Coronary artery (tissue), 2 donors: ENCODE measurements around the gene FER.
A peak's percentile ranks its signal among the peaks of the same experiment; 100 is the strongest.
"Not testable (repeated sequence)": the region's sequence is repeated elsewhere in the genome, so short reads cannot be mapped to it uniquely, and the experiment has no call there.

Experiments
- DNase-seq: peaks from one replicate; pipeline ENCODE4 v3.0.0-alpha.2; 2017; ENCODE audit warnings: low spot score
- H3K27ac ChIP-seq, 2 donors: fragments of 200-600 bp; sonication (generic); one replicate each; pipeline ENCODE4 v1.5.1; 2016 to 2019
- H3K4me3 ChIP-seq: fragments of 200-600 bp; sonication (generic); 2 replicates; pipeline ENCODE4 v1.5.1; 2016; ENCODE audit warnings: mild to moderate bottlenecking, moderate library complexity
- CTCF ChIP-seq: fragments of 200-600 bp; sonication (generic); IDR thresholded peaks from one replicate; pipeline ENCODE4 v1.5.1; 2019; ENCODE audit warnings: antibody characterized with exemption

Gene FER

GRCh38 chr5:108786806-108787483, 39.2 kb downstream of the FER start:
- no peak for TF ChIP-seq CTCF
- H3K4me3 ChIP-seq = no peak overlapping the region
- no peak for DNase-seq
- H3K27ac ChIP-seq = no peak overlapping the region

DNA sequence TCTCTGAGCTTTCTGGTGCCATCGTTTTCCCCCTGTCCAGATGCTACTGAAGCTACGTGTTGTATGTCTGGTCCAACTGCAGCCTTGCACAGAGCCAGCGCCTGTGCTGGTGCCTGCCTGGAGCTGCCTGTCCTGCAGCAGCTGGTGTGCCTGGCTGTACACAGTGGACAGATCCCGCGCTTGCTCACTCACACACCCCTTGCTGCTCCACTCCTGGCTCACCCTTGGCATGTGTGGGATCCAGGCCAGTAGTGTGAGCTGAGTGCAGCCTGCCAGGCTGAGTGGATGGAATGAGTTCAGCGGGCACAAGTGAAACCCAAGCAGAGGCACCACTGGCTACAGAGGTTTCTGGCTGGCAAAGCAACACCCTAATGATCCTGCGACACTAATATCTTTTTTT, 40.4 kb downstream of the FER start:
- no peak for TF ChIP-seq CTCF
- Histone ChIP-seq H3K4me3 (no peak overlapping the region), H3K27ac (no peak overlapping the region)
- DNase-seq = peak; percentile 83

GRCh38 chr5:108793207-108793606, 45.5 kb downstream of the FER start:
- DNase-seq = no peak
- TF ChIP-seq CTCF = no peak
- H3K27ac ChIP-seq = no peak overlapping the region
- no peak overlapping the region for H3K4me3 ChIP-seq

DNA sequence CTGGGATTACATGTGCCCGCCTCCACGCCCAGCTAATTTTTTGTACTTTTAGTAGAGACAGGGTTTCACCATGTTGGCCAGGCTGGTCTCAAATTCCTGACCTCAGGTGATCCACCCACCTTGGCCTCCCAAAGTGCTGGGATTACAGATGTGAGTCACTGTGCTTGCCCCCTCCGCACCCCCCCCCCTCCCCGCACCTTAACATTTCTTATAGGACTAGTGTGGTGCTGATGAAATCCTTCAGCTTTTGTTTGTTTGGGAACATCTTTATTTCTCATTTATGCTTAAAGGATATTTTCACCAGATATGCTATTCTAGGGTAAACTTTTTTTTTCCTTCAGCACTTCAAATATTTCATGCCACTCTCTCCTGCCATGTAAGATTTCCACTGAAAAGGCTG, 46.7 kb downstream of the FER start:
- not testable (repeated sequence) for H3K4me3 ChIP-seq, H3K27ac ChIP-seq, DNase-seq

DNA sequence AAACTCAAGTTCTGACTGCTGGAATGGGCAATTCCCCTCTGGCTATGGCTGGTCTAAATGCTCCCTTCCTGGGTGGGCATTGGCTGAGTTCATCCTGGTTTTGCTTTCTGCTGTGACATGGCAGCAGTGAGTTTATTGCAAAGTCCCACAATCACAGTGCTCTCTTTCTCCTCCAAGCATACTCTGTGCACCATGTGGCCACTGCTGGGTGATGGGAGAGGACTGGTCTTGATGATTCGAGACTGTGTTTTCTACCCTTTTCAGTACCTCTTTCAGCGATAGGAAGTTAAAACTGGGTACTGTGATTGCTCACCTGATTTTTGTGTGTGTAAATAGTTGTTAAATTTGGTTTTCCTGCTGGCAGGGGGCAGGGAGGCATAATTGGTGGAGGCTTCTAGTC, 49.7 kb downstream of the FER start:
- no peak overlapping the region for H3K27ac ChIP-seq
- TF ChIP-seq CTCF = no peak
- no peak for DNase-seq
- H3K4me3 ChIP-seq = no peak overlapping the region

DNA sequence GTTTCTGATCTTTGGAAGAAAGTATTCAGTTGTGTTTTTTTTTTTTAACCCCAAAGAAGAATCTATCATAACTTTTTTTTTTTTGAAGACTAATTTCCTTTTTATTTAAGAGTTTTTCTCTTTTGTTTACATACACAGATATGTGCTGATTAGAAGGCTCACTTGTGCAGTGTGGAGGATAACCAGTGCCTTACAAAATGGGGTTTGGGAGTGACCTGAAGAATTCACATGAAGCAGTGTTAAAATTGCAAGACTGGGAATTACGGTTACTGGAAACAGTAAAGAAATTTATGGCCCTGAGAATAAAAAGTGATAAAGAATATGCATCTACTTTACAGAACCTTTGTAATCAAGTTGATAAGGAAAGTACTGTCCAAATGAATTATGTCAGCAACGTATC, 50.3 kb downstream of the FER start:
- TF ChIP-seq CTCF = no peak
- DNase-seq = no peak
- Histone ChIP-seq H3K4me3 (no peak overlapping the region), H3K27ac (no peak overlapping the region)

GRCh38 chr5:108798513-108799265, 51.0 kb downstream of the FER start:
- H3K4me3 ChIP-seq = no peak overlapping the region
- no peak for TF ChIP-seq CTCF
- no peak overlapping the region for H3K27ac ChIP-seq
- DNase-seq = no peak
